ENCODE results near the gene APOO. TPM values are rescaled to one million over a fixed set of nuclear protein-coding genes. Genes with fewer than 3 reads are reported as not detected.
"Not testable (repeated sequence)": the region's sequence is repeated elsewhere in the genome, so short reads cannot be mapped to it uniquely, and the experiment has no call there.

APOO gene
- total RNA-seq, 1 donor from 2014 or later, result 13.0 TPM

DNA sequence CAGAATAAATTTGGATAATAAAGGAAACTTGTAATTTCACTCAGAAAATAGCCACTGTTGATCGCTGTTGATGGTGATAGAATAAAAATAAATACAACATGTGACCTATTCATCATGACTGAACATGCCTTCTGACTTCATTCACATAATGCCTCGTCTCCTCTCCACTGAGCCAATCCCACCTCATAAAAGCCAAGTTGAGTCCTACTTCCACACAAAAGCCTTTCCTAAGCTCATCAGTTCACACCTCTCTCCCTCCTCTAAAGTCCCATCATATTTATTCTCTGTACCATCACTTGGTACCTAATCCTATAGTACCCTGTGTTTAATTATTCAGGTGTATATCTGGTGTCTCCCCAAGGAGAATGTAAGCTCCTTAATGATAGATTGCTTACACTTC lies 37.7 kb downstream of the APOO start:
- Histone ChIP-seq H3K27me3 (ENCODE audit: control insufficient read depth in 3 of 3, insufficient read depth in 3 of 3, low read length in 3 of 3) (no peaks in the 10 kb centered on the region), H3K9ac (ENCODE audit: low read depth in 1 of 3, low read length in 3 of 3) (no peak overlapping the region), H3K36me3 (ENCODE audit: control insufficient read depth in 3 of 3, insufficient read depth in 3 of 3, low read length in 3 of 3) (no peaks in the 10 kb centered on the region), H3K9me3 (ENCODE audit: control insufficient read depth in 3 of 3, low read length in 3 of 3) (no peaks in the 10 kb centered on the region), H3K4me3 (ENCODE audit: low read length in 3 of 3) (no peak overlapping the region), H3K27ac (ENCODE audit: low read depth, low read length) (no peak overlapping the region), H3K4me1 (ENCODE audit: control insufficient read depth in 3 of 3, insufficient read depth in 3 of 3, low read length in 3 of 3) (no peaks in the 10 kb centered on the region)

DNA sequence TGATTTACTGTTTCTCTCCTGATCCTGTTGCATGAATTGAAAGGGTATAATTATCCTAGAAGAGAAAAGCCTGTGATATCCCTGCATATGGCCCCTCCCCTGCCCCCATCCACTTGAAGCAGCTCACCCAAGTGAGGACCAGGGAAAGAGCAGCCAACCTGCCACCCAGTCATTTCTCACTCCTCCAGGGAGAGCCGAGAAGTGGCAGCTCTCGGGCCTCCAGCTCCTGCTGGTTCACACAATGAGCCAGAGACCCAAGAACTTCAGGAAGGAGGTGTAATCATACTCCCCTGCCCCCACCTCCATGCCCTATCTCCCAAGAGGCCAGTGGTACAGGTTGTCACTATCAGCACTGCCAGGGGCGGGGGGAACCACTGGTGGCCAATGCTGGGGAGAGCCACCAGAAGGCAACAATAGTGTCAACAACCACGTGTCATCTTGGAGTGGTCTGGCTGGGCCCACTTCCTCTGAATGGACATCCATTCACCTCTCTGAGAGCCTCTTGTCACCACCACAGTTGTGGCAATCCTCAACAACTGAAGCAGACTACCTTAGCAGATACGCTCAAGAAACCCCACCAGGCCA lies 42.9 kb downstream of the APOO start:
- Histone ChIP-seq H3K27me3 (ENCODE audit: control insufficient read depth in 3 of 3, insufficient read depth in 3 of 3, low read length in 3 of 3) (no peaks in the 10 kb centered on the region), H3K27ac (ENCODE audit: low read depth, low read length) (no peak overlapping the region), H3K9ac (ENCODE audit: low read depth in 1 of 3, low read length in 3 of 3) (no peak overlapping the region), H3K9me3 (ENCODE audit: control insufficient read depth in 3 of 3, low read length in 3 of 3) (no peaks in the 10 kb centered on the region), H3K4me1 (ENCODE audit: control insufficient read depth in 3 of 3, insufficient read depth in 3 of 3, low read length in 3 of 3) (no peaks in the 10 kb centered on the region), H3K4me3 (ENCODE audit: low read length in 3 of 3) (no peak overlapping the region), H3K36me3 (ENCODE audit: control insufficient read depth in 3 of 3, insufficient read depth in 3 of 3, low read length in 3 of 3) (no peaks in the 10 kb centered on the region)

DNA sequence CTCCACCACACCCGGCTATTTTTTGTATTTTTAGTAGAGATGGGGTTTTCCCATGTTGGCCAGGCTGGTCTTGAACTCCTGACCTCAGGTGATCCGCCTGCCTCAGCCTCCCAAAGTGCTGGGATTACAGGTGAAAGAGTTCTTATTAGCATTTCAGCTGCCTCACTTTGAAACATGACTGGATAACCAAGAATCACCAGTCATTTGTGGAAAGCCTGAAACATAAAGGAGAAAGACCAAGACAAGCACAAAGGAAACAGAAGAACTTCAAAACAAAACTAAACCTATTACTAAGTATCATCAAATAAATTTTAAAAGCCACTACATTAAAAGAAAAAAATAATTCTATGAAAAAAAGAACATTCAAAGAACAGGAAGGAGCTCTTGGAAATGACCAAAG lies 45.8 kb downstream of the APOO start:
- not testable (repeated sequence) for H3K27ac ChIP-seq (ENCODE audit: low read depth, low read length); H3K27me3 ChIP-seq (ENCODE audit: control insufficient read depth in 3 of 3, insufficient read depth in 3 of 3, low read length in 3 of 3); H3K9ac ChIP-seq (ENCODE audit: low read depth in 1 of 3, low read length in 3 of 3); H3K36me3 ChIP-seq (ENCODE audit: control insufficient read depth in 3 of 3, insufficient read depth in 3 of 3, low read length in 3 of 3); H3K9me3 ChIP-seq (ENCODE audit: control insufficient read depth in 3 of 3, low read length in 3 of 3); H3K4me1 ChIP-seq (ENCODE audit: control insufficient read depth in 3 of 3, insufficient read depth in 3 of 3, low read length in 3 of 3); H3K4me3 ChIP-seq (ENCODE audit: low read length in 3 of 3)

DNA sequence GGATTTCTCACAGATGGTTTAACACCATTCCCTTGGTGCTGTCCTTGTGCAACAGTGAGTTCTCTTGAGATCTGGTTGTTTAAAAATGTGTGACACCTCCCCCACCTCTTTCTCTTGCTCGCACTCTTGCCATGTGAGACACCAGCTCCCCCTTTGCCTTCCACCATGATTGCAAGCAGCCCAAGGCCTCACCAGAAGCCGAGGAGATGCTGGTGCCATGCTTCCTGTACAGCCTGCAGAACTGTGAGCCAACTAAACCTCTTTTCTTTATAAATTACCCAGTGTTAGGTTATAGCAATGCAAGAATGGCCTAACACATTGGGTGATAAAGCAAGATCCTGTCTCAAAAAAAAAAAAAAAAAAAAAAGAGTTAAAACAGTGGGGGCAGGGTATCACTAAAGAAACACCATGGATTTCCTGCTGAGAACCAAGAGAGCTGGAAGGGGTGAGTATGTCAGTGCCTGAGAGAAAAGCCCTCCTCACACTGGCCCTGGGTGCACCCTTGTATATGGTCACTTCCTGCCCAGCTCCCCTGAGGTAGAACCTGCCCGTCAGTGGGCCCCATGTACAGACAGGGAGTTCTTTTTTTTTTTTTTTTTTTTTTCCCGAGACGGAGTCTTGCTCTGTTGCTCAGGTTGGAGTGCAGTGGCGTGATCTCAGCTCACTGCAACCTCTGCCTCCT lies 46.4 kb downstream of the APOO start:
- H3K27me3 ChIP-seq (ENCODE audit: control insufficient read depth in 3 of 3, insufficient read depth in 3 of 3, low read length in 3 of 3), result no peaks in the 10 kb centered on the region
- no peaks in the 10 kb centered on the region for H3K4me1 ChIP-seq (ENCODE audit: control insufficient read depth in 3 of 3, insufficient read depth in 3 of 3, low read length in 3 of 3)
- no peak overlapping the region for H3K27ac ChIP-seq (ENCODE audit: low read depth, low read length)
- H3K4me3 ChIP-seq (ENCODE audit: low read length in 3 of 3), result no peak overlapping the region
- H3K9ac ChIP-seq (ENCODE audit: low read depth in 1 of 3, low read length in 3 of 3), result no peak overlapping the region
- no peaks in the 10 kb centered on the region for H3K36me3 ChIP-seq (ENCODE audit: control insufficient read depth in 3 of 3, insufficient read depth in 3 of 3, low read length in 3 of 3)
- no peaks in the 10 kb centered on the region for H3K9me3 ChIP-seq (ENCODE audit: control insufficient read depth in 3 of 3, low read length in 3 of 3)

DNA sequence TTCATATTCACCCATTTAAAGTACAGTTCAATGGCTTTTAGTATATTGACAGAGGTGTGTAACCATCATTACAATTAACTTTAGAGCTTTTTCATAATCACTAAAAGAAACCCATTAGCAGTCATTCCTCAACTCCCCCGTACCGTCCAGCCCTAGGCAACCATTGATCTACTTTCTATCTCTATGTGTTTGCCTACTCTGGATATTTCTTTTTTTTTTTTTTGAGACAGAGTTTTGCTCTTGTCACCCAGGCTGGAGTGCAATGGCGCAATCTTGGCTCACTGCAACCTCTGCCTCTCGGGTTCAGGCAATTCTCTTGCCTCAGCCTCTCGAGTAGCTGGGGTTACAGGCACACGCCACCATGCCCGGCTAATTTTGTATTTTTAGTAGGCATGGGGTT lies 48.5 kb downstream of the APOO start:
- H3K9me3 ChIP-seq (ENCODE audit: control insufficient read depth in 3 of 3, low read length in 3 of 3); H3K9ac ChIP-seq (ENCODE audit: low read depth in 1 of 3, low read length in 3 of 3); H3K36me3 ChIP-seq (ENCODE audit: control insufficient read depth in 3 of 3, insufficient read depth in 3 of 3, low read length in 3 of 3); H3K27me3 ChIP-seq (ENCODE audit: control insufficient read depth in 3 of 3, insufficient read depth in 3 of 3, low read length in 3 of 3); H3K4me1 ChIP-seq (ENCODE audit: control insufficient read depth in 3 of 3, insufficient read depth in 3 of 3, low read length in 3 of 3); H3K27ac ChIP-seq (ENCODE audit: low read depth, low read length); H3K4me3 ChIP-seq (ENCODE audit: low read length in 3 of 3): not testable (repeated sequence)

DNA sequence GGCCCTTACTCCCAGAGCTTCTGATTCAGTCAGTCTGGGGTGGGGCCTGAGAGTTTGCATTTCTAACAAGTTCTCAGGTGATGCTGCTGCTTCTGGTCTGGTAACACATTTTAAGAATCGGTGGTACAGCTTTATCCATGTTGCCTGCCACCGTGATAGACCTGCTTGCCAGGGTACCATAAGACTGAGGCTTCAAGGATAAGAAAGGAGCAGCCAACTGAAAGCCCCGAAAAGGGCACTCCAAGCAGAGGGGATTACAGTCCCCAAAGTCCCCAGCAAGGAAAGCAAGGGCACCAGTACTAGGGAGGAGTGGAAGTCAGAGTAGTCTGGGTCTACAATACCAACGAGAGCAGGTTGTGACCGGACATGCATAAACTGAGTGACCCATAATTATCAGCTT lies 49.8 kb downstream of the APOO start:
- H3K4me3 ChIP-seq (ENCODE audit: low read length in 3 of 3), result no peak overlapping the region
- no peaks in the 10 kb centered on the region for H3K36me3 ChIP-seq (ENCODE audit: control insufficient read depth in 3 of 3, insufficient read depth in 3 of 3, low read length in 3 of 3)
- H3K4me1 ChIP-seq (ENCODE audit: control insufficient read depth in 3 of 3, insufficient read depth in 3 of 3, low read length in 3 of 3), result no peaks in the 10 kb centered on the region
- no peak overlapping the region for H3K9ac ChIP-seq (ENCODE audit: low read depth in 1 of 3, low read length in 3 of 3)
- H3K27me3 ChIP-seq (ENCODE audit: control insufficient read depth in 3 of 3, insufficient read depth in 3 of 3, low read length in 3 of 3), result no peaks in the 10 kb centered on the region
- H3K27ac ChIP-seq (ENCODE audit: low read depth, low read length), result no peak overlapping the region
- no peaks in the 10 kb centered on the region for H3K9me3 ChIP-seq (ENCODE audit: control insufficient read depth in 3 of 3, low read length in 3 of 3)

DNA sequence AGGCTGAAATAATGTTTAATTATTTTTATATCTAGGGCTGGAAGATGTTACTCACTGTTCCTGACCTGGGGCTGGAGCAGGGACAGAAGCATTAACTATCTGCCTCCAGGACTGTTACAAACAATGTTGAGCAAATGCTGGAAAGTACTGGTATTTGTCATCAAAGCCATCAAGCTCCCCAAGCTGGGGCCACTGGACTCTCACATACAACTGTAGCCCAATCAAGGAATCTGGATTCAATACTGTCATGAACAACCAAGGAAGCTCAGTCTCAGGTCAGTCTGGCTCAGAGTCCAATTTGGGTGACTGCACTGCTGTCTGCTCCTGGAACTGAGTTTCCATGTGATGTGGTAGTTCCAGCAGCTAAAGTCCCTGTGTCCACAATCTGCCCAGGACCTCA lies 50.4 kb downstream of the APOO start:
- no peaks in the 10 kb centered on the region for H3K9me3 ChIP-seq (ENCODE audit: control insufficient read depth in 3 of 3, low read length in 3 of 3)
- H3K27ac ChIP-seq (ENCODE audit: low read depth, low read length), result no peak overlapping the region
- no peaks in the 10 kb centered on the region for H3K4me1 ChIP-seq (ENCODE audit: control insufficient read depth in 3 of 3, insufficient read depth in 3 of 3, low read length in 3 of 3)
- no peak overlapping the region for H3K4me3 ChIP-seq (ENCODE audit: low read length in 3 of 3)
- H3K27me3 ChIP-seq (ENCODE audit: control insufficient read depth in 3 of 3, insufficient read depth in 3 of 3, low read length in 3 of 3), result no peaks in the 10 kb centered on the region
- no peaks in the 10 kb centered on the region for H3K36me3 ChIP-seq (ENCODE audit: control insufficient read depth in 3 of 3, insufficient read depth in 3 of 3, low read length in 3 of 3)
- no peak overlapping the region for H3K9ac ChIP-seq (ENCODE audit: low read depth in 1 of 3, low read length in 3 of 3)

DNA sequence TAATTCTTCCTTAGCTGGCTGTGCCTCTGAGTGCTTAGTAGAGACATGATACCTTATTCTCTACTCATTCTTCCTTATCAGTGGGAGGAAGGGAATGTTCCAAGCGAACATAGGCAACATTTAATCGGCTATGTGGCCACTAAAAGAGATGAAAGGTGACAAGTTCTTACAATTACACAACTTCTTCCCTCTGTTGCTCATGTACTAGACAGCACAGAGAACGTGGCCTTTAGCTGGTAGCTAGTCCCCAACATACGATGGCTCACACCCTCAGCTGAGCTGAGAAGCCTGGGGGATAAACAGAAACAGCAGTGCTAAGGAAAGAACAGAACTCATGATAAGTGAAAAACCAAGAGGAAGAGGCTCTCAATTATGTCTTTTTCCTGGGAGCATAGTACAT lies 52.2 kb downstream of the APOO start:
- H3K27me3 ChIP-seq (ENCODE audit: control insufficient read depth in 3 of 3, insufficient read depth in 3 of 3, low read length in 3 of 3), result no peaks in the 10 kb centered on the region
- no peak overlapping the region for H3K27ac ChIP-seq (ENCODE audit: low read depth, low read length)
- no peaks in the 10 kb centered on the region for H3K4me1 ChIP-seq (ENCODE audit: control insufficient read depth in 3 of 3, insufficient read depth in 3 of 3, low read length in 3 of 3)
- no peak overlapping the region for H3K9ac ChIP-seq (ENCODE audit: low read depth in 1 of 3, low read length in 3 of 3)
- H3K4me3 ChIP-seq (ENCODE audit: low read length in 3 of 3), result no peak overlapping the region
- no peaks in the 10 kb centered on the region for H3K36me3 ChIP-seq (ENCODE audit: control insufficient read depth in 3 of 3, insufficient read depth in 3 of 3, low read length in 3 of 3)
- no peaks in the 10 kb centered on the region for H3K9me3 ChIP-seq (ENCODE audit: control insufficient read depth in 3 of 3, low read length in 3 of 3)

DNA sequence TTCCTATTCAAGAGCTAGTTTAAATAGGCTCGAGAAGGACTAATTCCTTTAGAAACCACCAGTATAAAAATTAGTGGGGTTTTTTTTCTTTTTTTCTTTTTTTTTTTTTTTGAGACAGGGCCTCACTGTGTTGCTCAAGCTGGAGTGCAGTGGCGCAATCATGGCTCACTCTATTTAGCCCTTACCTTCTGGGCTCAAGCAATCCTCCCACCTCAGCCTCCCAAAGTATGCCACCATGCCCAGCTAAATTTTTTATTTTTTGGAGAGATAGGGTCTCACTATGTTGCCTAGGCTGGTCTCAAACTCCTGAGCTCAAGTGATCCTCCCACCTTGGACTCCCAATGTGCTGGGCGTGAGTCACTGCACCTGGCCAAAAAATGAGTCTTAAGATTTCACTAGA lies 52.8 kb downstream of the APOO start:
- no peak overlapping the region for H3K4me3 ChIP-seq (ENCODE audit: low read length in 3 of 3)
- H3K9ac ChIP-seq (ENCODE audit: low read depth in 1 of 3, low read length in 3 of 3), result no peak overlapping the region
- H3K27me3 ChIP-seq (ENCODE audit: control insufficient read depth in 3 of 3, insufficient read depth in 3 of 3, low read length in 3 of 3), result no peaks in the 10 kb centered on the region
- H3K36me3 ChIP-seq (ENCODE audit: control insufficient read depth in 3 of 3, insufficient read depth in 3 of 3, low read length in 3 of 3), result no peaks in the 10 kb centered on the region
- no peaks in the 10 kb centered on the region for H3K9me3 ChIP-seq (ENCODE audit: control insufficient read depth in 3 of 3, low read length in 3 of 3)
- no peaks in the 10 kb centered on the region for H3K4me1 ChIP-seq (ENCODE audit: control insufficient read depth in 3 of 3, insufficient read depth in 3 of 3, low read length in 3 of 3)
- no peak overlapping the region for H3K27ac ChIP-seq (ENCODE audit: low read depth, low read length)

DNA sequence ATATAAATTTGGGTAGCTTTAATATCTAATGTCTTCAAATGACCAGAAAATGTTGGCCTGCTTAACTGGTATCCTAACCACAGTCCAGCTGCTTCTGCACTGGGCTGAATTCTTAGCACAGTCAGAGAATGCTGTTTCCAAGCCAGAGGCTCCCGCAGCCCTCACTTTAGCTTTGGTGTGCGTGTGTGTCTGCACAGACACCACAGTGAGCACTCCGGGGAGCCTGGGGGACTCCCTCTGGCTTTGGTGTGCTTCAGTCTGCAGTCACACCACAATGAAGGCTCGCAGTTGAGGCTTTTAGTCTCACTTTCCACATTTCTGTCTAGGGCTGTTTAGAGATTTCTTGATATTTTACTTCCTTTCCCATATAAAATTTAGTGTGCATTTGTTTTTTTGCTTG lies 53.6 kb downstream of the APOO start:
- Histone ChIP-seq H3K4me1 (ENCODE audit: control insufficient read depth in 3 of 3, insufficient read depth in 3 of 3, low read length in 3 of 3) (no peaks in the 10 kb centered on the region), H3K27me3 (ENCODE audit: control insufficient read depth in 3 of 3, insufficient read depth in 3 of 3, low read length in 3 of 3) (no peaks in the 10 kb centered on the region), H3K36me3 (ENCODE audit: control insufficient read depth in 3 of 3, insufficient read depth in 3 of 3, low read length in 3 of 3) (no peaks in the 10 kb centered on the region), H3K9ac (ENCODE audit: low read depth in 1 of 3, low read length in 3 of 3) (no peak overlapping the region), H3K9me3 (ENCODE audit: control insufficient read depth in 3 of 3, low read length in 3 of 3) (no peaks in the 10 kb centered on the region), H3K4me3 (ENCODE audit: low read length in 3 of 3) (no peak overlapping the region), H3K27ac (ENCODE audit: low read depth, low read length) (no peak overlapping the region)
